SK-N-SH (cell line): Measurements from ENCODE around the gene GRIP1. TPM values are rescaled to one million over a fixed set of nuclear protein-coding genes. Genes with fewer than 3 reads are reported as not detected.

Experiments used
- CTCF ChIA-PET: fragments of 300-600, 350-600 bp; formaldehyde crosslinking; extraction: SDS; loops from one replicate; lab custom pipeline; 2021; lab: Yijun Ruan, JAX
- POLR2A ChIA-PET: fragments of 350-600 bp; sonication (Branson Sonifier 250); formaldehyde crosslinking; extraction: SDS; loops from one replicate; lab custom pipeline; 2020; ENCODE audit warnings: antibody characterized with exemption, inconsistent platforms; lab: Yijun Ruan, JAX
- DNase-seq: peaks from one replicate; pipeline ENCODE4 v3.0.0; 2012
- H2AFZ ChIP-seq: fragments of 200-600 bp; sonication (generic); 2 replicates; pipeline ENCODE4 v1.8.1; 2016; ENCODE audit warnings: antibody characterized with exemption, mild to moderate bottlenecking, low read depth
- H3F3A ChIP-seq: fragments of 200-600 bp; sonication (generic); replicated peaks from 2 replicates; pipeline ENCODE3; 2016; ENCODE audit warnings: antibody characterized with exemption, mild to moderate bottlenecking; ENCODE audit not compliant: insufficient read depth
- H3K27ac ChIP-seq, 2 experiments: fragments of 200-500 bp in 1 of 2; fragments of 200-600 bp in 1 of 2; sonication (Bioruptor generic) in 1 of 2; sonication (generic), shearing (Covaris generic) in 1 of 2; 2 replicates each; pipeline versions ENCODE4 v1.5.1 to v1.6.1; 2014 to 2016; ENCODE audit warnings: low read depth in 2 of 2, inconsistent platforms in 1 of 2, low read length in 1 of 2, mild to moderate bottlenecking in 1 of 2, mixed read lengths in 1 of 2
- H3K27me3 ChIP-seq: fragments of 200-600 bp; sonication (generic), shearing (Covaris generic); 2 replicates; pipeline ENCODE4 v1.6.1; 2016; ENCODE audit warnings: mixed run types; ENCODE audit not compliant: insufficient read depth
- H3K36me3 ChIP-seq, 2 experiments: fragments of 200-500 bp in 1 of 2; fragments of 200-600 bp in 1 of 2; sonication (Bioruptor generic) in 1 of 2; sonication (generic) in 1 of 2; replicated peaks in 1 of 2; 2 replicates each; pipeline versions ENCODE3 to v1.5.1; 2014 to 2016; ENCODE audit warnings: low read length in 1 of 2, mild to moderate bottlenecking in 1 of 2; ENCODE audit not compliant: insufficient read depth in 2 of 2, control insufficient read depth in 1 of 2
- H3K4me1 ChIP-seq, 2 experiments: fragments of 200-500 bp in 1 of 2; fragments of 200-600 bp in 1 of 2; sonication (Bioruptor generic) in 1 of 2; sonication (generic), shearing (Covaris generic) in 1 of 2; 2 replicates each; pipeline versions ENCODE4 v1.5.1 to v1.6.1; 2014 to 2016; ENCODE audit warnings: low read depth in 1 of 2, low read length in 1 of 2, mixed run types in 1 of 2; ENCODE audit not compliant: insufficient read depth in 2 of 2, control insufficient read depth in 1 of 2
- H3K4me2 ChIP-seq: fragments of 200-600 bp; sonication (generic), shearing (Covaris generic); 2 replicates; pipeline ENCODE4 v1.6.1; 2017; ENCODE audit warnings: mixed run types
- H3K4me3 ChIP-seq, 2 experiments: fragments of 200-500 bp in 1 of 2; fragments of 200-600 bp in 1 of 2; sonication (Bioruptor generic) in 1 of 2; sonication (generic), shearing (Covaris generic) in 1 of 2; 2 replicates each; pipeline versions ENCODE4 v1.5.1 to v1.8.1; 2014 to 2016; ENCODE audit warnings: low read depth in 2 of 2, inconsistent platforms in 1 of 2, low read length in 1 of 2, mild to moderate bottlenecking in 1 of 2, mixed read lengths in 1 of 2, moderate library complexity in 1 of 2
- H3K79me2 ChIP-seq: fragments of 200-600 bp; sonication (generic); 2 replicates; pipeline ENCODE4 v1.8.1; 2017; ENCODE audit warnings: mild to moderate bottlenecking; ENCODE audit not compliant: insufficient read depth
- H3K9ac ChIP-seq: fragments of 200-600 bp; sonication (generic); 2 replicates; pipeline ENCODE4 v1.6.1; 2017; ENCODE audit warnings: mixed run types
- H3K9me2 ChIP-seq: fragments of 200-600 bp; sonication (generic); 2 replicates; pipeline ENCODE4 v1.6.1; 2017; ENCODE audit warnings: mixed run types
- H3K9me3 ChIP-seq: fragments of 200-600 bp; sonication (generic); 2 replicates; pipeline ENCODE4 v1.6.1; 2017; ENCODE audit warnings: mixed run types, mild to moderate bottlenecking, moderate library complexity
- H4K20me1 ChIP-seq: fragments of 200-600 bp; sonication (generic); 2 replicates; pipeline ENCODE4 v1.6.1; 2017; ENCODE audit warnings: mild to moderate bottlenecking, mixed run types; ENCODE audit not compliant: insufficient read depth
- ELF1 ChIP-seq: IDR thresholded peaks from 2 replicates; pipeline ENCODE4 v1.4.0; 2012
- EP300 ChIP-seq, 2 experiments: IDR thresholded peaks; 2 replicates each; pipeline versions ENCODE4 v1.4.0 to v1.6.1; 2012; ENCODE audit warnings: borderline replicate concordance in 1 of 2, low read depth in 1 of 2, low read length in 1 of 2
- EZH2phosphoT487 ChIP-seq: fragments of 200-600 bp; sonication (generic); IDR thresholded peaks from 2 replicates; pipeline ENCODE4 v1.6.1; 2017; ENCODE audit warnings: low read depth, mixed run types, mild to moderate bottlenecking, antibody characterized with exemption, moderate library complexity, borderline replicate concordance
- FOSL2 ChIP-seq: IDR thresholded peaks from 2 replicates; pipeline ENCODE4 v1.4.0; 2012; ENCODE audit warnings: low read depth, mild to moderate bottlenecking, moderate library complexity, borderline replicate concordance
- FOXJ3 ChIP-seq: sonication (generic); formaldehyde crosslinking; IDR thresholded peaks from 2 replicates; pipeline ENCODE4 v1.5.1; 2020; ENCODE audit warnings: mild to moderate bottlenecking, missing genetic modification reagents
- FOXM1 ChIP-seq: IDR thresholded peaks from 2 replicates; pipeline ENCODE4 v1.4.0; 2012; ENCODE audit warnings: low read depth, mild to moderate bottlenecking
- GABPA ChIP-seq: IDR thresholded peaks from 2 replicates; pipeline ENCODE4 v1.4.0; 2012; ENCODE audit warnings: low read depth, mild to moderate bottlenecking
- MEF2A ChIP-seq: IDR thresholded peaks from 2 replicates; pipeline ENCODE4 v1.4.0; 2012; ENCODE audit warnings: low read depth, borderline replicate concordance
- NRF1 ChIP-seq: IDR thresholded peaks from 2 replicates; pipeline ENCODE4 v1.6.1; 2012; ENCODE audit warnings: low read depth, mild to moderate bottlenecking, low read length
- POLR2AphosphoS5 ChIP-seq: IDR thresholded peaks from 2 replicates; pipeline ENCODE4 v1.6.1; 2012; ENCODE audit warnings: low read depth, low read length
- RAD21 ChIP-seq: IDR thresholded peaks from 2 replicates; pipeline ENCODE4 v1.6.1; 2012; ENCODE audit warnings: mild to moderate bottlenecking, low read length
- RCOR1 ChIP-seq: fragments of 150-350 bp; IDR thresholded peaks from 2 replicates; pipeline ENCODE4 v1.6.1; 2017; ENCODE audit warnings: antibody characterized with exemption, low read length
- RFX5 ChIP-seq: IDR thresholded peaks from 2 replicates; pipeline ENCODE4 v1.6.1; 2012; ENCODE audit warnings: mild to moderate bottlenecking, improper control_type of control experiment, low read length
- RXRA ChIP-seq: IDR thresholded peaks from 2 replicates; pipeline ENCODE4 v1.4.0; 2012; ENCODE audit warnings: low read depth, mild to moderate bottlenecking, borderline replicate concordance
- TCF12 ChIP-seq: IDR thresholded peaks from 2 replicates; pipeline ENCODE4 v1.4.0; 2012
- WGBS: methylation state at CpG from one replicate; pipeline ENCODE4 v1.1.6; 2017; ENCODE audit warnings: low lambda C conversion rate; 5-methylcytosine and 5-hydroxymethylcytosine counted together
- polyA plus RNA-seq, 3 experiments: library from polyadenylated mRNA; depleted of rRNA; stranded (reverse); fragments of >200 nt; gene quantifications; 2 replicates each; pipeline ENCODE4 v1.2.3, GENCODE V29; 2012
- TF ChIP-seq, protein P1 (sequence below): IDR thresholded peaks from 2 replicates; pipeline ENCODE4 v1.4.0; 2012; ENCODE audit warnings: low read depth
- TF ChIP-seq, protein P2 (sequence below): fragments of 150-350 bp; IDR thresholded peaks from 2 replicates; pipeline ENCODE4 v1.6.1; 2016; ENCODE audit warnings: mild to moderate bottlenecking, low read depth, low read length
- TF ChIP-seq, protein P3 (sequence below): IDR thresholded peaks from 2 replicates; pipeline ENCODE4 v1.4.0; 2012; ENCODE audit warnings: low read depth, borderline replicate concordance

GRIP1 gene
- polyA plus RNA-seq, 1 of the 3 experiments (the other 2 are of a cell fraction): 0.07 TPM

DNA sequence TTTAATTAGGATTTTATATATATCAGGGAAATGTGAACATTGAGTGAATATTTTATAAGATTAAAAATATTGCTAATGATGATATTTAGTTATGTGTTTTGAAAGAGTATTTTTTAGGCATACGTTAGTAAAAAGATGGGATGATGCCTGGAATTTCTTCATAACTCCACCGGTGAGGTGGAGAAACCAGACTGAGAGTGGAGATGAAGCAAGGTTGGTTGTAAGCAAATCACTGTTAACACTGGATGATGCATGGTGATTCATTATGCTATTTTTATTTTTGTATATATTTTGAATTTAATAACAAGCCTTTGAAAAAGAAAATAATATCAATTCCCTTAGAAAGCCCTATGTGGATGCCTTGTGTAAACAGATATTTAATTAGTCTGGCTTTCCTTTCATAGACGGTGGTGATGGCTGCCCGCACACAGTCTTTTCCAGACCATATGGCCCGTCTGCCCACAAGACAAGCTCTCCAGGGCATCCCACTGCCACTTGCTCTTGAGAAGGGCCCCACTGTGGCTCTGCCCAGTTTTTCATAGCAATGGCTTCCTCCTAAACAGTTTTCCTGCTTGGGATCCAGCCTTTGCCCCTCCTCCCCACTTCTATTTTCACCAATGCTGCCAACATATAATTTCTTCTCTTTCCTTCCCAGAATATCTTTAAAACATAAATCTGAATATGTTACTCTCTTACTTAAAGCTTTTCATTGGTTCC lies 281.1 kb downstream of the GRIP1 start (continued):
- no peak for TF ChIP-seq FOXM1
- TF ChIP-seq EP300 (IDR thresholded peaks at IDR 0.05; ENCODE audit: borderline replicate concordance in 1 of 2, low read depth in 1 of 2, low read length in 1 of 2): no peak
- TF ChIP-seq POLR2AphosphoS5: no peak
- no peak for TF ChIP-seq MEF2A
- TF ChIP-seq RCOR1: no peak

DNA sequence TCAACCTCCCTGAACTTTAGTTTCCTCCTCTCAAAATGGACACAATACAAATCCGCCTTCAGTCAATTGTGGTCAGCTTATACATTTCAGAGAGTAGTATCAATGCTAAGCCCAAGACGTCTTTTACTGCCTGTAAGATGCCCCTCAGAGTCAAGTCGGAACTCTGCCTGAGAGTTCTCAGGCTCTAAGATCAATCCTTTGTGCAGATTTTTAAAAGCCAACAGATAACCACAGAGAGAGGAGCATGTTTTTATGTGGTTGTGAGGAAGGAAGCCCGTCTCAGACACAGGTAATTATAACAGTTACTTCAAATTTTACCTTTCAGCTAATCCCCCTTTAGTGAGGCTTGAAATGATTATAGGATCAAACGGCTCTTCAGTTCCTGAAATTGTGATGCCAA lies 285.0 kb downstream of the GRIP1 start:
- H2AFZ ChIP-seq: no peak overlapping the region
- no peaks in the 10 kb centered on the region for H3K79me2 ChIP-seq
- no peaks in the 10 kb centered on the region for H3K9me2 ChIP-seq
- no peak for DNase-seq
- no peaks in the 10 kb centered on the region for H4K20me1 ChIP-seq
- H3K27me3 ChIP-seq: no peaks in the 10 kb centered on the region
- peaks cover 0 to 6% of the 10 kb centered on the region in 2 experiments; a peak in 1 of 4 replicates for H3K4me1 ChIP-seq
- H3K4me2 ChIP-seq: no peak overlapping the region
- ChIA-PET CTCF (interaction anchor here (1.9 to 2.0 kb wide), 2 partner anchors 12 to 15 kb away, joined by 6 to 9 read pairs; no protein-coding TSS in a partner anchor), POLR2A (no interaction called here)
- H3K9ac ChIP-seq: no peak overlapping the region
- H3K36me3 ChIP-seq: no peaks in the 10 kb centered on the region
- 25% methylated on average over 5 of the region's 5 CpGs for WGBS
- no peak overlapping the region for H3K27ac ChIP-seq
- TF ChIP-seq GABPA (no peak), EZH2phosphoT487 (no peak), FOXJ3 (CRISPR knock-in tag) (no peak), NRF1 (no peak)
- TF ChIP-seq, protein P1, sequence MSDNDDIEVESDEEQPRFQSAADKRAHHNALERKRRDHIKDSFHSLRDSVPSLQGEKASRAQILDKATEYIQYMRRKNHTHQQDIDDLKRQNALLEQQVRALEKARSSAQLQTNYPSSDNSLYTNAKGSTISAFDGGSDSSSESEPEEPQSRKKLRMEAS: no peak
- H3K4me3 ChIP-seq: no peak overlapping the region
- H3F3A ChIP-seq: no peaks in the 10 kb centered on the region
- no peaks in the 10 kb centered on the region for H3K9me3 ChIP-seq

DNA sequence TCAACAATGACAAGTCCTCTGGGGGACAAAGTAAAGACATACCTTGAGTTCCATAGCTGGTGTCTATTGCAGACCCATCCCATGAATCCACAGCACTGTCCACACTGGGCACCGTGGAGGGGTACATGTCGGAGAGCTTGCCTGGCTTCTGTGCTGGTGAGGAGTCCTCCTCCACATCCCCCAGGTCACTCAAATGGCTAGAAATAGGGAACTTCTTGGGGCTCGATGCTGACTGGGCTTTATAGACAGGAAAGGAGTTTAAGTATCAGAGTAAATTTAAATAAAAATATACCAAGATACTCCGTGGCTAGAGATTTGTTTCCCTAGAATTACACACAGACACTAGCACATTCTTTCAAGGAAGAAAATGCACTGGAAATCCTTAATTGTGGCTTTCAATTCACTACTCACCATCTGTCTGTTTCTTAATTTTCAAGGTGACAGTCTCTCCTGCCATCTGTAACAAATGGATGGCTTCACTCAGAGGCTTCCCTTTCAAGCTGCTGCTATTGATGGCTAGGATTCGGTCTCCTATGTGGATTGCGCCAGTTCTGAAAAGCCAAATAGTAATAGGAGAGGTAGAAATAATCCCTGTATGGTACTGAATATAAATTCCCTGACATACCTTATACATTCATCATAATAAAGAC lies 286.5 kb downstream of the GRIP1 start:
- ChIA-PET POLR2A (no interaction called here), CTCF (interaction anchor here (0.5 to 2.0 kb wide), 5 partner anchors 8 to 54 kb away, joined by 3 to 9 read pairs (median 4); no protein-coding TSS in a partner anchor)
- Histone ChIP-seq H3K4me1 (no peaks in the 10 kb centered on the region), H3K4me3 (no peak overlapping the region), H3F3A (no peaks in the 10 kb centered on the region), H3K9me3 (no peaks in the 10 kb centered on the region), H3K9me2 (no peaks in the 10 kb centered on the region), H4K20me1 (no peaks in the 10 kb centered on the region), H3K27ac (no peak overlapping the region), H3K36me3 (no peaks in the 10 kb centered on the region), H3K79me2 (no peaks in the 10 kb centered on the region), H3K4me2 (no peak overlapping the region), H2AFZ (no peak overlapping the region), H3K9ac (no peak overlapping the region), H3K27me3 (no peaks in the 10 kb centered on the region)
- DNase-seq: no peak
- 45% methylated on average over 6 of the region's 6 CpGs for WGBS
- TF ChIP-seq RFX5 (no peak), EZH2phosphoT487 (no peak), FOSL2 (no peak), RXRA (no peak), ELF1 (no peak), RAD21 (no peak), TCF12 (no peak), EP300 (IDR thresholded peaks at IDR 0.05; ENCODE audit: borderline replicate concordance in 1 of 2, low read depth in 1 of 2, low read length in 1 of 2) (no peak), MEF2A (no peak)
- TF ChIP-seq, protein P2, sequence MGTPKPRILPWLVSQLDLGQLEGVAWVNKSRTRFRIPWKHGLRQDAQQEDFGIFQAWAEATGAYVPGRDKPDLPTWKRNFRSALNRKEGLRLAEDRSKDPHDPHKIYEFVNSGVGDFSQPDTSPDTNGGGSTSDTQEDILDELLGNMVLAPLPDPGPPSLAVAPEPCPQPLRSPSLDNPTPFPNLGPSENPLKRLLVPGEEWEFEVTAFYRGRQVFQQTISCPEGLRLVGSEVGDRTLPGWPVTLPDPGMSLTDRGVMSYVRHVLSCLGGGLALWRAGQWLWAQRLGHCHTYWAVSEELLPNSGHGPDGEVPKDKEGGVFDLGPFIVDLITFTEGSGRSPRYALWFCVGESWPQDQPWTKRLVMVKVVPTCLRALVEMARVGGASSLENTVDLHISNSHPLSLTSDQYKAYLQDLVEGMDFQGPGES: no peak
- TF ChIP-seq, protein P1: no peak
- TF ChIP-seq, protein P3, sequence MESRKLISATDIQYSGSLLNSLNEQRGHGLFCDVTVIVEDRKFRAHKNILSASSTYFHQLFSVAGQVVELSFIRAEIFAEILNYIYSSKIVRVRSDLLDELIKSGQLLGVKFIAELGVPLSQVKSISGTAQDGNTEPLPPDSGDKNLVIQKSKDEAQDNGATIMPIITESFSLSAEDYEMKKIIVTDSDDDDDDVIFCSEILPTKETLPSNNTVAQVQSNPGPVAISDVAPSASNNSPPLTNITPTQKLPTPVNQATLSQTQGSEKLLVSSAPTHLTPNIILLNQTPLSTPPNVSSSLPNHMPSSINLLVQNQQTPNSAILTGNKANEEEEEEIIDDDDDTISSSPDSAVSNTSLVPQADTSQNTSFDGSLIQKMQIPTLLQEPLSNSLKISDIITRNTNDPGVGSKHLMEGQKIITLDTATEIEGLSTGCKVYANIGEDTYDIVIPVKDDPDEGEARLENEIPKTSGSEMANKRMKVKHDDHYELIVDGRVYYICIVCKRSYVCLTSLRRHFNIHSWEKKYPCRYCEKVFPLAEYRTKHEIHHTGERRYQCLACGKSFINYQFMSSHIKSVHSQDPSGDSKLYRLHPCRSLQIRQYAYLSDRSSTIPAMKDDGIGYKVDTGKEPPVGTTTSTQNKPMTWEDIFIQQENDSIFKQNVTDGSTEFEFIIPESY: no peak
